ENCODE results near the gene ATOH8.

- TF ChIP-seq CTCF (IDR thresholded peaks at IDR 0.05) (no peak), EP300 (IDR thresholded peaks at IDR 0.05) (no peak)
Measured at GRCh38 chr2:85813211-85813981, 59.6 kb downstream of the ATOH8 start.
